H1 (cell line): ENCODE data around the gene PRKD1. TPM values are rescaled to one million over a fixed set of nuclear protein-coding genes. Genes with fewer than 3 reads are reported as not detected.

ENCODE experiments used
- CTCF ChIA-PET: fragments of 300-600 bp; sonication (Branson Sonifier 250); formaldehyde crosslinking; loops from one replicate; lab custom pipeline; 2021; ENCODE audit not compliant: partially characterized antibody; lab: Charles Lee
- POLR2A ChIA-PET: fragments of 300-600 bp; sonication (Branson Sonifier 250); formaldehyde crosslinking; loops from one replicate; lab custom pipeline; 2021; ENCODE audit warnings: inconsistent platforms; ENCODE audit not compliant: partially characterized antibody; lab: Charles Lee
- DNase-seq, 2 experiments: peaks; one replicate each; pipeline versions ENCODE4 v3.0.0 to v3.0.0-alpha.2; 2010 to 2022; ENCODE audit warnings: low spot score in 2 of 2, low read depth in 1 of 2, mixed read lengths in 1 of 2
- FAIRE-seq: peaks from 2 replicates; lab custom pipeline; 2011; peaks lifted over from hg19 to GRCh38; lab: Jason Lieb, UNC
- H2AFZ ChIP-seq: 2 replicates; pipeline ENCODE4 v1.8.1; 2012; ENCODE audit warnings: low read length, inconsistent platforms
- H2AK5ac ChIP-seq: 2 replicates; pipeline ENCODE4 v1.6.1; 2013; ENCODE audit warnings: low read depth, low read length
- H2BK120ac ChIP-seq: replicated peaks from 2 replicates; pipeline ENCODE3; 2013; ENCODE audit warnings: low read depth, low read length, inconsistent platforms
- H2BK12ac ChIP-seq: 2 replicates; pipeline ENCODE4 v1.6.1; 2013; ENCODE audit warnings: low read depth, low read length
- H2BK15ac ChIP-seq: 2 replicates; pipeline ENCODE4 v1.6.1; 2013; ENCODE audit warnings: low read length
- H2BK20ac ChIP-seq: 2 replicates; pipeline ENCODE4 v1.6.1; 2013; ENCODE audit warnings: low read length
- H2BK5ac ChIP-seq: 2 replicates; pipeline ENCODE4 v1.6.1; 2013; ENCODE audit warnings: low read depth, low read length
- H3K14ac ChIP-seq: 2 replicates; pipeline ENCODE4 v1.6.1; 2013; ENCODE audit warnings: inconsistent platforms; ENCODE audit not compliant: insufficient read length
- H3K18ac ChIP-seq: 2 replicates; pipeline ENCODE4 v1.6.1; 2013; ENCODE audit warnings: low read length; ENCODE audit errors: extremely low read depth
- H3K23ac ChIP-seq: 2 replicates; pipeline ENCODE4 v1.6.1; 2013; ENCODE audit warnings: inconsistent platforms; ENCODE audit not compliant: insufficient read length
- H3K23me2 ChIP-seq: 2 replicates; pipeline ENCODE4 v1.6.1; 2013; ENCODE audit warnings: low read depth, low read length
- H3K27ac ChIP-seq: 2 replicates; pipeline ENCODE4 v1.6.1; 2011; ENCODE audit warnings: low read depth, low read length, inconsistent platforms
- H3K27me3 ChIP-seq, 4 experiments: replicated peaks in 1 of 4; 1 replicate in 1 of 4; 2 replicates in 3 of 4; pipeline versions ENCODE4 v1.6.1 to v1.8.1; 2011 to 2013; ENCODE audit warnings: low read length in 3 of 4, mild to moderate bottlenecking in 3 of 4, inconsistent platforms in 2 of 4, mixed read lengths in 2 of 4, moderate library complexity in 1 of 4; ENCODE audit not compliant: control insufficient read depth in 3 of 4, insufficient read depth in 3 of 4; ENCODE audit errors: extremely low read depth in 1 of 4
- H3K36me3 ChIP-seq, 4 experiments: 2 replicates each; pipeline versions ENCODE4 v1.6.1 to v1.8.1; 2011 to 2013; ENCODE audit warnings: mild to moderate bottlenecking in 4 of 4, low read length in 3 of 4, moderate library complexity in 2 of 4, control low read depth in 1 of 4, inconsistent platforms in 1 of 4; ENCODE audit not compliant: insufficient read depth in 4 of 4, control insufficient read depth in 2 of 4
- H3K4ac ChIP-seq: replicated peaks from 2 replicates; pipeline ENCODE3; 2013; ENCODE audit warnings: low read length, low read depth, mixed read lengths, inconsistent platforms; ENCODE audit not compliant: insufficient read length
- H3K4me1 ChIP-seq, 4 experiments: replicated peaks in 1 of 4; 1 replicate in 1 of 4; 2 replicates in 3 of 4; pipeline versions ENCODE4 v1.6.1 to v1.8.1; 2011 to 2013; ENCODE audit warnings: low read length in 3 of 4, inconsistent platforms in 2 of 4, mixed read lengths in 1 of 4; ENCODE audit not compliant: insufficient read depth in 4 of 4, control insufficient read depth in 3 of 4
- H3K4me2 ChIP-seq, 2 experiments: 2 replicates each; pipeline versions ENCODE4 v1.6.1 to v1.8.1; 2011 to 2013; ENCODE audit warnings: low read depth in 2 of 2, low read length in 2 of 2, control low read depth in 1 of 2, inconsistent platforms in 1 of 2, mild to moderate bottlenecking in 1 of 2; ENCODE audit not compliant: insufficient read depth in 1 of 2
- H3K4me3 ChIP-seq, 4 experiments: fragments of 200-600, 300-600 bp in 1 of 4; sonication (generic), shearing (Covaris generic), sonication (Bioruptor Twin) in 1 of 4; 2 replicates each; pipeline versions ENCODE4 v1.5.1 to v1.8.1; 2011 to 2016; ENCODE audit warnings: low read length in 4 of 4, low read depth in 3 of 4, control low read depth in 2 of 4, inconsistent platforms in 2 of 4, mild to moderate bottlenecking in 2 of 4, mixed read lengths in 1 of 4, moderate library complexity in 1 of 4; ENCODE audit not compliant: insufficient read depth in 2 of 4; ENCODE audit errors: extremely low read depth in 1 of 4
- H3K56ac ChIP-seq: replicated peaks from 2 replicates; pipeline ENCODE3; 2013; ENCODE audit warnings: low read depth, mild to moderate bottlenecking, mixed read lengths, low read length, inconsistent platforms; ENCODE audit not compliant: insufficient read length
- H3K79me1 ChIP-seq: 2 replicates; pipeline ENCODE4 v1.6.1; 2013; ENCODE audit warnings: low read depth, low read length, control low read depth
- H3K79me2 ChIP-seq, 2 experiments: 2 replicates each; pipeline versions ENCODE4 v1.6.1 to v1.8.1; 2012 to 2013; ENCODE audit warnings: low read length in 2 of 2, mild to moderate bottlenecking in 2 of 2, inconsistent platforms in 1 of 2; ENCODE audit not compliant: insufficient read depth in 2 of 2, control insufficient read depth in 1 of 2
- H3K9ac ChIP-seq, 4 experiments: replicated peaks in 1 of 4; 1 replicate in 1 of 4; 2 replicates in 3 of 4; pipeline versions ENCODE4 v1.6.1 to v1.8.1; 2011 to 2013; ENCODE audit warnings: low read depth in 3 of 4, low read length in 3 of 4, control low read depth in 2 of 4, mild to moderate bottlenecking in 2 of 4, moderate library complexity in 2 of 4, inconsistent platforms in 1 of 4; ENCODE audit errors: extremely low read depth in 1 of 4
- H3K9me3 ChIP-seq, 2 experiments: 2 replicates each; pipeline versions ENCODE4 v1.6.1 to v1.8.1; 2012 to 2013; ENCODE audit warnings: mild to moderate bottlenecking in 2 of 2, moderate library complexity in 2 of 2, control low read depth in 1 of 2, inconsistent platforms in 1 of 2, low read depth in 1 of 2, low read length in 1 of 2, mixed read lengths in 1 of 2; ENCODE audit not compliant: insufficient read depth in 2 of 2
- H4K20me1 ChIP-seq, 2 experiments: replicated peaks in 1 of 2; 2 replicates each; pipeline versions ENCODE3 to v1.8.1; 2011 to 2013; ENCODE audit warnings: inconsistent platforms in 2 of 2, low read length in 2 of 2, mild to moderate bottlenecking in 1 of 2; ENCODE audit not compliant: insufficient read depth in 2 of 2, control insufficient read depth in 1 of 2
- H4K5ac ChIP-seq: 2 replicates; pipeline ENCODE4 v1.6.1; 2013; ENCODE audit warnings: low read length, low read depth, mixed read lengths, inconsistent platforms; ENCODE audit not compliant: insufficient read length
- H4K8ac ChIP-seq: 2 replicates; pipeline ENCODE4 v1.8.0; 2013; ENCODE audit warnings: mild to moderate bottlenecking, moderate library complexity, low read length, inconsistent platforms; ENCODE audit not compliant: insufficient read depth; ENCODE audit errors: extremely low read depth
- H4K91ac ChIP-seq: replicated peaks from 2 replicates; pipeline ENCODE3; 2013; ENCODE audit warnings: low read length, mixed read lengths, inconsistent platforms; ENCODE audit not compliant: insufficient read length
- BCL11A ChIP-seq, 2 experiments: IDR thresholded peaks; one replicate each; pipeline ENCODE4 v1.6.1; 2011; ENCODE audit warnings: low read depth in 2 of 2, low read length in 2 of 2, mild to moderate bottlenecking in 2 of 2
- CHD1 ChIP-seq: IDR thresholded peaks from 2 replicates; pipeline ENCODE4 v1.6.1; 2012; ENCODE audit warnings: low read depth, low read length, improper control_type of control experiment
- CREB1 ChIP-seq: IDR thresholded peaks from 2 replicates; pipeline ENCODE4 v1.6.1; 2012; ENCODE audit warnings: inconsistent platforms
- GABPA ChIP-seq: IDR thresholded peaks from 2 replicates; pipeline ENCODE4 v1.6.1; 2011; ENCODE audit warnings: mild to moderate bottlenecking, low read length, moderate library complexity, borderline replicate concordance; ENCODE audit not compliant: insufficient read depth
- HDAC2 ChIP-seq, 2 experiments: fragments of 300-600 bp in 1 of 2; sonication (generic) in 1 of 2; IDR thresholded peaks; 2 replicates each; pipeline ENCODE4 v1.6.1; 2011 to 2012; ENCODE audit warnings: low read depth in 2 of 2, low read length in 2 of 2, mild to moderate bottlenecking in 2 of 2, moderate library complexity in 2 of 2, borderline replicate concordance in 1 of 2, inconsistent platforms in 1 of 2
- RNF2 ChIP-seq: fragments of 200-900, 300-1000 bp; sonication (generic); IDR thresholded peaks from 2 replicates; pipeline ENCODE4 v1.7.1; 2016; ENCODE audit warnings: borderline replicate concordance, low read depth, mild to moderate bottlenecking, antibody characterized with exemption, low read length; ENCODE audit not compliant: poor library complexity, severe bottlenecking; ENCODE audit errors: missing control alignments
- SIX5 ChIP-seq: IDR thresholded peaks from 2 replicates; pipeline ENCODE4 v1.6.1; 2011; ENCODE audit warnings: mild to moderate bottlenecking, low read depth, low read length
- SP2 ChIP-seq: IDR thresholded peaks from 2 replicates; pipeline ENCODE4 v1.6.1; 2012; ENCODE audit warnings: mild to moderate bottlenecking, low read length, inconsistent platforms
- SP4 ChIP-seq: IDR thresholded peaks from 2 replicates; pipeline ENCODE4 v1.6.1; 2012; ENCODE audit warnings: low read length, inconsistent platforms
- SRF ChIP-seq: IDR thresholded peaks from 2 replicates; pipeline ENCODE4 v1.6.1; 2011; ENCODE audit warnings: mild to moderate bottlenecking, low read depth, low read length, moderate library complexity
- WGBS, 2 experiments: shearing (Covaris generic) in 1 of 2; methylation state at CpG; one replicate each; pipeline versions ENCODE4 v1.1.6 to v1.1.7; 2013 to 2015; ENCODE audit warnings: low lambda C conversion rate in 2 of 2, mixed read lengths in 2 of 2, inconsistent platforms in 1 of 2, low coverage in 1 of 2, missing lambda C conversion rate in 1 of 2; ENCODE audit not compliant: insufficient replicate concordance in 2 of 2, insufficient coverage in 1 of 2, insufficient read length in 1 of 2; ENCODE audit errors: extremely low coverage in 1 of 2, missing lambda C conversion rate in 1 of 2; 5-methylcytosine and 5-hydroxymethylcytosine counted together
- polyA plus RNA-seq, 7 experiments: library from polyadenylated mRNA; depleted of rRNA in 3 of 7; stranded (reverse) in 5 of 7; unstranded in 2 of 7; fragments of >200 nt in 5 of 7; fragments of 200-250 nt in 2 of 7; gene quantifications; 1 replicate in 5 of 7; 2 replicates in 1 of 7; 4 replicates in 1 of 7; pipeline versions ENCODE4 v1.2.1 to v1.2.3, GENCODE V29; 2011 to 2013; ENCODE audit warnings: missing spikeins in 2 of 7, mixed read lengths in 2 of 7
- total RNA-seq: library from RNA; stranded (reverse); fragmentation: NEBNext Ultra II Directional; extraction: Animal tissue kit (Norgen Biotek cat#: 25700); gene quantifications from 2 replicates; pipeline ENCODE4 v1.2.1, GENCODE V29; 2021
- TF ChIP-seq, protein P1 (sequence below), 3 experiments: IDR thresholded peaks; 1 replicate in 2 of 3; 2 replicates in 1 of 3; pipeline versions ENCODE4 v1.5.1 to v1.6.1; 2011; ENCODE audit warnings: low read length in 3 of 3, mild to moderate bottlenecking in 3 of 3, inconsistent platforms in 2 of 3, low read depth in 1 of 3, moderate library complexity in 1 of 3; ENCODE audit not compliant: insufficient read depth in 1 of 3; ENCODE audit errors: control extremely low read depth in 1 of 3

The PRKD1 gene
- total and polyA plus RNA-seq, 2 of the 8 experiments (the other 6 are each of a cell fraction or from before 2014, with no cell fraction given) = 3.6 to 6.8 TPM

GRCh38 chr14:29925736-29926135 lies 1.9 kb downstream of the PRKD1 start:
- no peak overlapping the region for H2BK20ac ChIP-seq
- H4K20me1 ChIP-seq = peaks cover 2 to 7% of the 10 kb centered on the region in 2 experiments
- no peak overlapping the region for H2BK15ac ChIP-seq
- FAIRE-seq = no peak
- H3K23me2 ChIP-seq = peaks cover 14% of the 10 kb centered on the region
- ChIA-PET CTCF (no interaction called here), POLR2A (no interaction called here)
- no peak overlapping the region for H3K56ac ChIP-seq
- no peak overlapping the region for H3K27ac ChIP-seq
- no peak overlapping the region for H3K14ac ChIP-seq
- peaks cover 4 to 15% (median 6%) of the 10 kb centered on the region in 4 experiments; a peak in 6 of 7 replicates for H3K4me1 ChIP-seq
- H4K8ac ChIP-seq = no peak overlapping the region
- H4K91ac ChIP-seq = no peak overlapping the region
- H2AFZ ChIP-seq = no peak overlapping the region
- H3K36me3 ChIP-seq = no peaks in the 10 kb centered on the region
- H4K5ac ChIP-seq = no peak overlapping the region
- H3K9ac ChIP-seq = no peak overlapping the region
- H3K27me3 ChIP-seq = peaks cover 0 to 12% (median 9%) of the 10 kb centered on the region in 4 experiments; a peak in 5 of 7 replicates
- H2BK12ac ChIP-seq = no peak overlapping the region
- no peak overlapping the region for H3K4ac ChIP-seq
- H2AK5ac ChIP-seq = no peak overlapping the region
- H2BK5ac ChIP-seq = no peak overlapping the region
- no peaks in the 10 kb centered on the region for H3K79me2 ChIP-seq
- no peak overlapping the region for H3K23ac ChIP-seq
- H3K9me3 ChIP-seq = no peaks in the 10 kb centered on the region
- DNase-seq = no peak
- no peak overlapping the region for H2BK120ac ChIP-seq
- H3K79me1 ChIP-seq = no peaks in the 10 kb centered on the region
- H3K18ac ChIP-seq = no peak overlapping the region
- peak overlapping the region; percentile 92 to 99 for H3K4me2 ChIP-seq
- WGBS, 2 experiments = 36% methylated on average over 3 of the region's 3 CpGs; no CpG with 5 or more reads in 1 of the 2 experiments
- peak overlapping the region in 2 of 4 experiments; percentile 59 to 91; a peak in 4 of 8 replicates for H3K4me3 ChIP-seq
- TF ChIP-seq CREB1 (no peak), SP4 (no peak), RNF2 (no peak), BCL11A (IDR thresholded peaks at IDR 0.05; ENCODE audit: low read depth in 2 of 2, low read length in 2 of 2) (no peak), HDAC2 (IDR thresholded peaks at IDR 0.05; ENCODE audit: borderline replicate concordance in 1 of 2, low read depth in 2 of 2, low read length in 2 of 2) (no peak), SIX5 (no peak), GABPA (no peak), SRF (no peak), SP2 (no peak), CHD1 (no peak)
- TF ChIP-seq, protein P1, sequence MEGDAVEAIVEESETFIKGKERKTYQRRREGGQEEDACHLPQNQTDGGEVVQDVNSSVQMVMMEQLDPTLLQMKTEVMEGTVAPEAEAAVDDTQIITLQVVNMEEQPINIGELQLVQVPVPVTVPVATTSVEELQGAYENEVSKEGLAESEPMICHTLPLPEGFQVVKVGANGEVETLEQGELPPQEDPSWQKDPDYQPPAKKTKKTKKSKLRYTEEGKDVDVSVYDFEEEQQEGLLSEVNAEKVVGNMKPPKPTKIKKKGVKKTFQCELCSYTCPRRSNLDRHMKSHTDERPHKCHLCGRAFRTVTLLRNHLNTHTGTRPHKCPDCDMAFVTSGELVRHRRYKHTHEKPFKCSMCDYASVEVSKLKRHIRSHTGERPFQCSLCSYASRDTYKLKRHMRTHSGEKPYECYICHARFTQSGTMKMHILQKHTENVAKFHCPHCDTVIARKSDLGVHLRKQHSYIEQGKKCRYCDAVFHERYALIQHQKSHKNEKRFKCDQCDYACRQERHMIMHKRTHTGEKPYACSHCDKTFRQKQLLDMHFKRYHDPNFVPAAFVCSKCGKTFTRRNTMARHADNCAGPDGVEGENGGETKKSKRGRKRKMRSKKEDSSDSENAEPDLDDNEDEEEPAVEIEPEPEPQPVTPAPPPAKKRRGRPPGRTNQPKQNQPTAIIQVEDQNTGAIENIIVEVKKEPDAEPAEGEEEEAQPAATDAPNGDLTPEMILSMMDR (IDR thresholded peaks at IDR 0.05; ENCODE audit: control extremely low read depth in 1 of 3, insufficient read depth in 1 of 3, low read depth in 1 of 3, low read length in 3 of 3) = no peak
